AG04450 (cell line): Measurements from ENCODE around the gene EDIL3. TPM values are rescaled to one million over a fixed set of nuclear protein-coding genes. Genes with fewer than 3 reads are reported as not detected.

Source experiments
- CTCF ChIA-PET: fragments of 300-600, 350-600 bp; formaldehyde crosslinking; extraction: SDS; loops from one replicate; lab custom pipeline; 2022; ENCODE audit warnings: antibody characterized with exemption, inconsistent platforms; lab: Charles Lee
- POLR2A ChIA-PET: fragments of 350-600 bp; formaldehyde crosslinking; extraction: SDS; loops from one replicate; lab custom pipeline; 2021; ENCODE audit warnings: antibody characterized with exemption, inconsistent platforms; lab: Yijun Ruan, JAX
- DNase-seq: peaks from one replicate; pipeline ENCODE4 v3.0.0-alpha.2; 2011; ENCODE audit warnings: low read depth, low spot score
- H3K27ac ChIP-seq: one replicate; pipeline ENCODE4 v1.5.1; 2012; ENCODE audit warnings: low read depth, low read length, control low read depth
- H3K27me3 ChIP-seq: one replicate; pipeline ENCODE4 v1.6.0; 2012; ENCODE audit warnings: low read length; ENCODE audit not compliant: control insufficient read depth, insufficient read depth
- H3K4me3 ChIP-seq: 2 replicates; pipeline ENCODE4 v1.5.1; 2011; ENCODE audit warnings: mild to moderate bottlenecking, low read depth, low read length, control low read depth
- H3K9me3 ChIP-seq: 2 replicates; pipeline ENCODE4 v1.5.1; 2012; ENCODE audit warnings: low read length; ENCODE audit not compliant: control insufficient read depth, insufficient read depth
- polyA plus RNA-seq: library from polyadenylated mRNA; depleted of rRNA; stranded (reverse); fragments of >200 nt; gene quantifications from 2 replicates; pipeline ENCODE4 v1.2.3, GENCODE V29; 2011
- TF ChIP-seq, protein P1 (sequence below): IDR thresholded peaks from 2 replicates; pipeline ENCODE4 v1.5.1; 2011; ENCODE audit warnings: low read depth, low read length, control low read depth, inconsistent platforms

EDIL3 gene
- polyA plus RNA-seq, 1 experiment = 61.9 TPM

DNA sequence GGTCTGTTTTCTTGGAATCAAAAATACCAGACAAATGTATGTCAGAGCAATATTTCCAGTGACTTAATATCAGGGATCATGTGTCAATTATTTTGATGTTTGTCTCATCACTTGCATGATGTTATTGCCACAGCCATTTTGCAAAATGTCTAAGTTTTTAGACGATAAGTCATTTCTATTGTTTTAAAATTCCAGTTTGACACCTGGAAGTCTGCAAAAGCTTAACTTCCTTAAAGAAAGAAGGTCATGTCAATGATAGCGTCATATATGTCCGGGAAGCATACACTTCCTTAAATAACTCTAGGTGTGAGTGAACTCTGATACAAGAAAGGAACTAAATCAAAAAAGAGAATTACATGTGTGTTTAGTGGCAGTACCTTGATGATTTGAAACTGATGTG, 259.5 kb downstream of the EDIL3 start:
- Histone ChIP-seq H3K4me3 (no peak overlapping the region), H3K27ac (no peak overlapping the region), H3K9me3 (no peaks in the 10 kb centered on the region), H3K27me3 (no peaks in the 10 kb centered on the region)
- DNase-seq = no peak
- CTCF ChIA-PET = no interaction called here
- POLR2A ChIA-PET = no interaction called here
- TF ChIP-seq, protein P1, sequence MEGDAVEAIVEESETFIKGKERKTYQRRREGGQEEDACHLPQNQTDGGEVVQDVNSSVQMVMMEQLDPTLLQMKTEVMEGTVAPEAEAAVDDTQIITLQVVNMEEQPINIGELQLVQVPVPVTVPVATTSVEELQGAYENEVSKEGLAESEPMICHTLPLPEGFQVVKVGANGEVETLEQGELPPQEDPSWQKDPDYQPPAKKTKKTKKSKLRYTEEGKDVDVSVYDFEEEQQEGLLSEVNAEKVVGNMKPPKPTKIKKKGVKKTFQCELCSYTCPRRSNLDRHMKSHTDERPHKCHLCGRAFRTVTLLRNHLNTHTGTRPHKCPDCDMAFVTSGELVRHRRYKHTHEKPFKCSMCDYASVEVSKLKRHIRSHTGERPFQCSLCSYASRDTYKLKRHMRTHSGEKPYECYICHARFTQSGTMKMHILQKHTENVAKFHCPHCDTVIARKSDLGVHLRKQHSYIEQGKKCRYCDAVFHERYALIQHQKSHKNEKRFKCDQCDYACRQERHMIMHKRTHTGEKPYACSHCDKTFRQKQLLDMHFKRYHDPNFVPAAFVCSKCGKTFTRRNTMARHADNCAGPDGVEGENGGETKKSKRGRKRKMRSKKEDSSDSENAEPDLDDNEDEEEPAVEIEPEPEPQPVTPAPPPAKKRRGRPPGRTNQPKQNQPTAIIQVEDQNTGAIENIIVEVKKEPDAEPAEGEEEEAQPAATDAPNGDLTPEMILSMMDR = no peak

DNA sequence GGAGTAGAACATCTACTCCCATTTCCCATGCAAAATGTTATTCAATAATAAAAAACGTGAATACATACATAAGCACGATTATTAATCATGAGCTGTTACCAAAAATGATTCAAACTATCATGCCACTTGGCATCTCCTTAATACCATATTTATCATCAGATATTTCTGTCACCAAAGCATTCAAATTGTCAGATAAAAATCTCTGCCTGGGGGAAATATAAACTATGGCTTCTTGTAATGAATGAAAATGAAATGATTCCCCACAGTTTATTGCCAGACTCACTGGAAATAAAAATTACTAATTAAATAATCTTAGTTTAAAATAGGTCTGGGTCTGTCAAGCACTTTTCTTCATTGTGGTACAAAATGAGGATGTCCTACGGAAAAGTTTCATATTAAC, 265.4 kb downstream of the EDIL3 start:
- H3K4me3 ChIP-seq = no peak overlapping the region
- POLR2A ChIA-PET = no interaction called here
- no peaks in the 10 kb centered on the region for H3K27me3 ChIP-seq
- no peak for DNase-seq
- no peaks in the 10 kb centered on the region for H3K9me3 ChIP-seq
- TF ChIP-seq, protein P1 = no peak
- H3K27ac ChIP-seq = no peak overlapping the region
- CTCF ChIA-PET = no interaction called here

- CTCF ChIA-PET = no interaction called here
- no peak overlapping the region for H3K4me3 ChIP-seq
- no peak overlapping the region for H3K27ac ChIP-seq
- H3K9me3 ChIP-seq = no peaks in the 10 kb centered on the region
- no peaks in the 10 kb centered on the region for H3K27me3 ChIP-seq
- TF ChIP-seq, protein P1 = no peak
- POLR2A ChIA-PET = no interaction called here
- no peak for DNase-seq
Observed at GRCh38 chr5:84118551-84118950, 266.1 kb downstream of the EDIL3 start.

DNA sequence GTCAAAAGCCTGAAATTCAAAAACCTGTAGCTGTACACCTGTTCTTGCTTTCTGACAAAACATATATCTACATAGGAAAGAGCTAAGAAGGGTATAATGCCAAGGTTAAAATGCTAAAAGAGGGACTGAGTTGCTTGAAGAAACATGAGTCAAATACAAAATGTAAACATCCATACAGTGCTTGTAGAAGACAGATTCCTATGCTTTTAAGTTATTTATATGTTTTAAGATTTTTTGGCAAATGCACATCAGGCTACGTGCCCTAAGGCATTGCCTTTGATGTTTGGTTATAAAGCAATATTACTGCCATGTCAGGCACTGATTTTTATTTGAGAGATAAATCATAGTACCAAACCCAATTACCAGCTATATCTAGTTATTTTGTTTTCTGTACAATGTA, 269.0 kb downstream of the EDIL3 start:
- POLR2A ChIA-PET = no interaction called here
- H3K27me3 ChIP-seq = no peaks in the 10 kb centered on the region
- DNase-seq = no peak
- no peaks in the 10 kb centered on the region for H3K9me3 ChIP-seq
- TF ChIP-seq, protein P1 = no peak
- no peak overlapping the region for H3K4me3 ChIP-seq
- CTCF ChIA-PET = interaction anchor here (0.6 to 2.1 kb wide), 3 partner anchors 39 to 398 kb away, joined by 3 to 6 read pairs (median 4); no protein-coding TSS in a partner anchor
- no peak overlapping the region for H3K27ac ChIP-seq

DNA sequence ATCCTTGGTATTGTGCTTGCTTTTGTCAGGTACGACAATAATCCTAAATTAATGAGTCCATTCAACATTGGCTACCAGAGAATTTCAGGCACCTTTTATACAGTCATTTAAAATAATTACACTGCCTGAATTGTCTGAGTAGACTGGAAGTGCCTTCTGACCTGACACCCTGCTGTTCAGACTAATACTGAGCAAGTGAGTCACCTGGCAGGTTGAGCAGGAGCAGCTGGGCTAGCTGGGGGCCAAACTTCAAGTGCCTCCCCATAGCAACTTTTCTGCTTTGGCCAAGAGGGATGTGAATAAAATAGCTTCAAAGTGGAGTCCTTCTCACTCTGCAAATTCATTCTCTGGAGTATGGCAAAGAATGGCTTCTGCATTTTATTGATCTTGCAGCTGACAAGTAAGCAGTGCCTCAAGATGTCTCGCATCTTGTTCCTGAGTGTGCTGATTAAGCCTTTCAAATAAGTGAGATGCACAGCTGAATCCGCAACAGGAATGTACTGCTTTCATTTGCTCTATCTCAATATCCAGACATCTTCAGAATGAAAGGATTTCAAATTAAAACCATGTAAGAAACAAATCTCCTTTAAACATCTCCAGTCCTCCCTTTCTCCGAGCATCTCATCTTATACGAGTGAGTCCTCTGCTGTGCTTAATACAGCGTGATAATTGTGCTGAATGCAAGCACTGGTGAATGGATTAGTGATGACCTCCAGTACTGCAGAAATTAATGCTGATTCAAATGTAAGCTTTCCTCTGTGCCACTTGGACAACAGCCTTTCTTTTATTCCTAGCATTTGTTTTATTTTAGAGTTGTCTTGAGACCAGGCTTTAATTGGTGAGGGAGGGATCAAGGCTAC, 271.2 kb downstream of the EDIL3 start:
- H3K4me3 ChIP-seq = no peak overlapping the region
- POLR2A ChIA-PET = no interaction called here
- CTCF ChIA-PET = no interaction called here
- no peak overlapping the region for H3K27ac ChIP-seq
- H3K27me3 ChIP-seq = no peaks in the 10 kb centered on the region
- DNase-seq = no peak
- TF ChIP-seq, protein P1 = no peak
- H3K9me3 ChIP-seq = no peaks in the 10 kb centered on the region
